GM23248 (cell line): ENCODE measurements around the gene GPATCH1. TPM values are rescaled to one million over a fixed set of nuclear protein-coding genes. Genes with fewer than 3 reads are reported as not detected.
A peak's percentile ranks its signal among the peaks of the same experiment; 100 is the strongest.
"Not testable (repeated sequence)": the region's sequence is repeated elsewhere in the genome, so short reads cannot be mapped to it uniquely, and the experiment has no call there.

ENCODE experiments used
- DNase-seq: peaks from one replicate; pipeline ENCODE4 v3.0.0-alpha.2; 2015
- H2AFZ ChIP-seq: fragments of 200-600 bp; sonication (generic); 2 replicates; pipeline ENCODE4 v1.6.1; 2016; ENCODE audit warnings: antibody characterized with exemption
- H3F3A ChIP-seq: fragments of 200-600 bp; sonication (generic); 2 replicates; pipeline ENCODE4 v1.6.1; 2016; ENCODE audit warnings: mild to moderate bottlenecking, antibody characterized with exemption, mixed run types; ENCODE audit not compliant: insufficient read depth
- H3K27ac ChIP-seq: fragments of 200-600 bp; sonication (generic); 2 replicates; pipeline ENCODE4 v1.5.1; 2016; ENCODE audit warnings: mild to moderate bottlenecking
- H3K27me3 ChIP-seq: fragments of 200-600 bp; sonication (generic); replicated peaks from 2 replicates; pipeline ENCODE4 v1.6.1; 2016; ENCODE audit warnings: mild to moderate bottlenecking; ENCODE audit not compliant: insufficient read depth
- H3K36me3 ChIP-seq: fragments of 200-600 bp; sonication (generic); 2 replicates; pipeline ENCODE4 v1.6.1; 2016; ENCODE audit warnings: low read depth, mild to moderate bottlenecking
- H3K4me1 ChIP-seq: fragments of 200-600 bp; sonication (generic); 2 replicates; pipeline ENCODE4 v1.6.1; 2016; ENCODE audit warnings: mild to moderate bottlenecking; ENCODE audit not compliant: insufficient read depth
- H3K4me2 ChIP-seq: fragments of 200-600 bp; sonication (generic); one replicate; pipeline ENCODE4 v1.6.1; 2016; ENCODE audit warnings: mild to moderate bottlenecking; ENCODE audit not compliant: unreplicated experiment
- H3K4me3 ChIP-seq: fragments of 200-600 bp; sonication (generic); 2 replicates; pipeline ENCODE4 v1.5.1; 2016; ENCODE audit warnings: mild to moderate bottlenecking
- H3K79me2 ChIP-seq: fragments of 200-600 bp; sonication (generic); 2 replicates; pipeline ENCODE4 v1.6.1; 2016; ENCODE audit warnings: mild to moderate bottlenecking; ENCODE audit not compliant: insufficient read depth
- H3K9ac ChIP-seq: fragments of 200-600 bp; sonication (generic); 2 replicates; pipeline ENCODE4 v1.6.1; 2016; ENCODE audit warnings: mild to moderate bottlenecking
- H3K9me2 ChIP-seq: fragments of 200-600 bp; sonication (generic); 2 replicates; pipeline ENCODE4 v1.6.1; 2016; ENCODE audit warnings: mixed run types, mild to moderate bottlenecking, moderate library complexity; ENCODE audit not compliant: insufficient read depth
- H3K9me3 ChIP-seq: fragments of 200-600 bp; sonication (generic); one replicate; pipeline ENCODE4 v1.6.1; 2017; ENCODE audit warnings: low read depth
- H4K20me1 ChIP-seq: fragments of 200-600 bp; sonication (generic); 2 replicates; pipeline ENCODE4 v1.6.0; 2016; ENCODE audit not compliant: insufficient read depth
- EZH2 ChIP-seq: fragments of 200-600 bp; sonication (generic); IDR thresholded peaks from 2 replicates; pipeline ENCODE4 v1.6.1; 2018; ENCODE audit warnings: antibody characterized with exemption, mild to moderate bottlenecking; ENCODE audit not compliant: insufficient read depth, poor library complexity, severe bottlenecking
- EZH2phosphoT487 ChIP-seq: fragments of 200-600 bp; sonication (generic); IDR thresholded peaks from 2 replicates; pipeline ENCODE4 v1.6.1; 2018; ENCODE audit warnings: antibody characterized with exemption, moderate library complexity, mild to moderate bottlenecking, low read depth; ENCODE audit not compliant: insufficient read depth
- WGBS, 2 experiments: methylation state at CpG; one replicate each; pipeline ENCODE4 v1.1.6; 2015 to 2017; ENCODE audit warnings: low lambda C conversion rate in 2 of 2, low coverage in 1 of 2; ENCODE audit errors: missing lambda C conversion rate in 2 of 2; 5-methylcytosine and 5-hydroxymethylcytosine counted together
- in situ Hi-C: fragments of 300-500 bp; cut with MboI; formaldehyde crosslinking; loops from 2 replicates; pipeline ENCODE4 v1.15.0; 2020
- polyA plus RNA-seq: library from polyadenylated mRNA; unstranded; fragments of >200 nt; fragmentation: Nextera tagmentation; extraction: Ambion mirVana; gene quantifications from 2 replicates; pipeline ENCODE4 v1.2.1, GENCODE V29; 2016
- total RNA-seq: library from RNA; depleted of rRNA; stranded (reverse); fragments of >200 nt; shearing (Covaris generic); gene quantifications from 2 replicates; pipeline ENCODE4 v1.2.3, GENCODE V29; 2014; rRNA removed

The GPATCH1 gene
- total RNA-seq = 3.8 and 5.1 TPM in 2 replicates
- 6.3 and 6.5 TPM in 2 replicates for polyA plus RNA-seq

- H2AFZ ChIP-seq = peak within 1 kb of the TSS; percentile 96
- H3K4me3 ChIP-seq = peak within 1 kb of the TSS; percentile 96
- DNase-seq = peak; percentile 95
- TF ChIP-seq EZH2phosphoT487 (no peak), EZH2 (no peak)
- H3K4me1 ChIP-seq = peaks cover 20% of the 10 kb centered on the region
- H3K36me3 ChIP-seq = no peaks in the 10 kb centered on the region
- no peaks in the 10 kb centered on the region for H4K20me1 ChIP-seq
- in situ Hi-C loops = no loop called here
- peak within 1 kb of the TSS; percentile 93 for H3K9ac ChIP-seq
- H3K79me2 ChIP-seq = peaks cover 19% of the 10 kb centered on the region
- H3K4me2 ChIP-seq = peak within 1 kb of the TSS; percentile 83
- WGBS, 2 experiments = 1 to 2% methylated on average over 55 to 62 of the region's 62 CpGs
- no peaks in the 10 kb centered on the region for H3K9me3 ChIP-seq
- H3K9me2 ChIP-seq = no peaks in the 10 kb centered on the region
- H3K27me3 ChIP-seq = no peaks in the 10 kb centered on the region
- H3K27ac ChIP-seq = peak within 1 kb of the TSS; percentile 36
- peaks cover 17% of the 10 kb centered on the region for H3F3A ChIP-seq
Measured at GRCh38 chr19:33080761-33081681, at the start of gene GPATCH1. Gene GPATCH1 (plus strand): TSS chr19:33081181. CDS start chr19:33081194, 13 bp downstream.

GRCh38 chr19:33032218-33032781 is 48.7 kb upstream of the GPATCH1 start:
- H3K27me3 ChIP-seq = no peaks in the 10 kb centered on the region
- H3K27ac ChIP-seq = no peak overlapping the region
- in situ Hi-C loops = no loop called here
- H3K9me2 ChIP-seq = no peaks in the 10 kb centered on the region
- no peaks in the 10 kb centered on the region for H3K9me3 ChIP-seq
- no peak overlapping the region for H2AFZ ChIP-seq
- no peak for DNase-seq
- H3K4me2 ChIP-seq = no peak overlapping the region
- H3F3A ChIP-seq = no peaks in the 10 kb centered on the region
- H3K4me3 ChIP-seq = no peak overlapping the region
- 66% methylated on average over 8 of the region's 8 CpGs for WGBS, 2 experiments
- TF ChIP-seq EZH2 = no peak
- TF ChIP-seq EZH2phosphoT487 = no peak
- no peaks in the 10 kb centered on the region for H3K79me2 ChIP-seq
- H3K9ac ChIP-seq = no peak overlapping the region
- H3K4me1 ChIP-seq = no peaks in the 10 kb centered on the region
- H4K20me1 ChIP-seq = no peaks in the 10 kb centered on the region
- no peaks in the 10 kb centered on the region for H3K36me3 ChIP-seq

- H3K27me3 ChIP-seq = no peaks in the 10 kb centered on the region
Measured at GRCh38 chr19:33035461-33035860, 45.5 kb upstream of the GPATCH1 start.

GRCh38 chr19:33036370-33037167 is 44.4 kb upstream of the GPATCH1 start:
- H2AFZ ChIP-seq, H3K9ac ChIP-seq, H3K4me3 ChIP-seq, H3K79me2 ChIP-seq, H3K4me1 ChIP-seq, H3K4me2 ChIP-seq, H3K27ac ChIP-seq, H3F3A ChIP-seq, H3K27me3 ChIP-seq, DNase-seq, H4K20me1 ChIP-seq, in situ Hi-C loops, H3K36me3 ChIP-seq, H3K9me3 ChIP-seq, H3K9me2 ChIP-seq: not testable (repeated sequence)
- 92% methylated on average over 23 to 45 of the region's 45 CpGs for WGBS, 2 experiments

More at GRCh38 chr19:33035461-33035860, 45.5 kb upstream of the GPATCH1 start:
- no peak for DNase-seq
- no peak overlapping the region for H3K4me3 ChIP-seq
- H3K4me2 ChIP-seq = no peak overlapping the region
- H3K9me3 ChIP-seq = no peaks in the 10 kb centered on the region
- H3K4me1 ChIP-seq = no peaks in the 10 kb centered on the region
- H2AFZ ChIP-seq = no peak overlapping the region
- no peaks in the 10 kb centered on the region for H3F3A ChIP-seq
- H3K9ac ChIP-seq = no peak overlapping the region
- in situ Hi-C loops = no loop called here
- H3K9me2 ChIP-seq = no peaks in the 10 kb centered on the region
- no peaks in the 10 kb centered on the region for H3K79me2 ChIP-seq
- WGBS, 2 experiments = 74 to 85% methylated on average over 10 of the region's 10 CpGs
- no peak overlapping the region for H3K27ac ChIP-seq
- no peaks in the 10 kb centered on the region for H3K36me3 ChIP-seq
- TF ChIP-seq EZH2 = no peak
- TF ChIP-seq EZH2phosphoT487 = no peak
- H4K20me1 ChIP-seq = no peaks in the 10 kb centered on the region

- H3F3A ChIP-seq, H3K79me2 ChIP-seq, H3K27ac ChIP-seq, H3K36me3 ChIP-seq, H3K9me3 ChIP-seq, H2AFZ ChIP-seq, H3K4me1 ChIP-seq, H3K4me2 ChIP-seq, in situ Hi-C loops, H3K9ac ChIP-seq, H4K20me1 ChIP-seq, DNase-seq, H3K27me3 ChIP-seq, H3K4me3 ChIP-seq, H3K9me2 ChIP-seq: not testable (repeated sequence)
- 62 to 64% methylated on average over 18 of the region's 18 CpGs for WGBS, 2 experiments
Measured at GRCh38 chr19:33037168-33038025, 43.6 kb upstream of the GPATCH1 start.
